ENCODE data around the gene CTIF. TPM values are rescaled to one million over a fixed set of nuclear protein-coding genes. Genes with fewer than 3 reads are reported as not detected.

The CTIF gene
- total RNA-seq, 1 experiment from 2014 or later, result 26.5 TPM

GRCh38 chr18:48611785-48612480 lies 73.1 kb downstream of the CTIF start:
- H3K9me3 ChIP-seq (ENCODE audit: control insufficient read depth, insufficient read depth, low read depth, low read length), result no peaks in the 10 kb centered on the region
- in situ Hi-C loops (cut with HindIII; ENCODE audit: low pct_unique_long_range_greater_than_20kb, low sequenced_read_pairs) (no loop called here), intact Hi-C loops (cut with micrococcal nuclease; ENCODE audit: unreplicated experiment) (no loop called here)
- no peak overlapping the region for H3K4me3 ChIP-seq (ENCODE audit: low read depth in 2 of 2, low read length in 2 of 2)
- DNase-seq (ENCODE audit: low read depth, low spot score) (no peak), ATAC-seq (no peak)
- no peaks in the 10 kb centered on the region for H3K4me1 ChIP-seq (ENCODE audit: control insufficient read depth, insufficient read depth, low read length)
- ChIA-PET POLR2A (no interaction called here), CTCF (no interaction called here)
- no peaks in the 10 kb centered on the region for H3K27me3 ChIP-seq (ENCODE audit: control insufficient read depth, insufficient read depth, low read length)
- no TSS peak for BruUV-seq (replicated peaks)
- no peak for TF ChIP-seq CTCF (IDR thresholded peaks at IDR 0.05)
- TF ChIP-seq SIN3A (IDR thresholded peaks at IDR 0.05; ENCODE audit: borderline replicate concordance, insufficient read depth, low read depth, low read length), result no peak
- no peak for TF ChIP-seq TCF7L2 (IDR thresholded peaks at IDR 0.05; ENCODE audit: low read depth, low read length)
- no peak for TF ChIP-seq REST (IDR thresholded peaks at IDR 0.05; ENCODE audit: insufficient read depth in 1 of 2, low read depth in 2 of 2, low read length in 1 of 2)
- TF ChIP-seq POLR2AphosphoS5 (IDR thresholded peaks at IDR 0.05; ENCODE audit: low read depth, low read length), result no peak
- H3K27ac ChIP-seq (ENCODE audit: low read length), result no peak overlapping the region
- no peaks in the 10 kb centered on the region for H3K36me3 ChIP-seq (ENCODE audit: control insufficient read depth, insufficient read depth, low read length)

- POLR2A ChIA-PET, result no interaction called here
- no peaks in the 10 kb centered on the region for H3K27me3 ChIP-seq (ENCODE audit: control insufficient read depth, insufficient read depth, low read length)
- no peak for TF ChIP-seq REST (IDR thresholded peaks at IDR 0.05; ENCODE audit: insufficient read depth in 1 of 2, low read depth in 2 of 2, low read length in 1 of 2)
- TF ChIP-seq CTCF (IDR thresholded peaks at IDR 0.05), result no peak
- TF ChIP-seq POLR2AphosphoS5 (IDR thresholded peaks at IDR 0.05; ENCODE audit: low read depth, low read length), result no peak
- TF ChIP-seq SIN3A (IDR thresholded peaks at IDR 0.05; ENCODE audit: borderline replicate concordance, insufficient read depth, low read depth, low read length), result no peak
- TF ChIP-seq TCF7L2 (IDR thresholded peaks at IDR 0.05; ENCODE audit: low read depth, low read length), result no peak
- intact Hi-C loops (cut with micrococcal nuclease; ENCODE audit: unreplicated experiment) (no loop called here), in situ Hi-C loops (cut with HindIII; ENCODE audit: low pct_unique_long_range_greater_than_20kb, low sequenced_read_pairs) (no loop called here)
- no TSS peak for BruUV-seq (replicated peaks)
- no peak for DNase-seq (ENCODE audit: low read depth, low spot score)
- H3K4me3 ChIP-seq (ENCODE audit: low read depth in 2 of 2, low read length in 2 of 2), result no peak overlapping the region
- no peak overlapping the region for H3K27ac ChIP-seq (ENCODE audit: low read length)
- no peak for ATAC-seq
- no peaks in the 10 kb centered on the region for H3K9me3 ChIP-seq (ENCODE audit: control insufficient read depth, insufficient read depth, low read depth, low read length)
- H3K4me1 ChIP-seq (ENCODE audit: control insufficient read depth, insufficient read depth, low read length), result no peaks in the 10 kb centered on the region
- CTCF ChIA-PET, result no interaction called here
- no peaks in the 10 kb centered on the region for H3K36me3 ChIP-seq (ENCODE audit: control insufficient read depth, insufficient read depth, low read length)
These were observed 73.7 kb downstream of the CTIF start for GRCh38 chr18:48612511-48612910.
